ENCODE results near the gene COG2. TPM values are rescaled to one million over a fixed set of nuclear protein-coding genes. Genes with fewer than 3 reads are reported as not detected.

Gene COG2
- total RNA-seq, 6 experiments from 2014 or later = 9.0 to 18.7 (median 13.0) TPM

DNA sequence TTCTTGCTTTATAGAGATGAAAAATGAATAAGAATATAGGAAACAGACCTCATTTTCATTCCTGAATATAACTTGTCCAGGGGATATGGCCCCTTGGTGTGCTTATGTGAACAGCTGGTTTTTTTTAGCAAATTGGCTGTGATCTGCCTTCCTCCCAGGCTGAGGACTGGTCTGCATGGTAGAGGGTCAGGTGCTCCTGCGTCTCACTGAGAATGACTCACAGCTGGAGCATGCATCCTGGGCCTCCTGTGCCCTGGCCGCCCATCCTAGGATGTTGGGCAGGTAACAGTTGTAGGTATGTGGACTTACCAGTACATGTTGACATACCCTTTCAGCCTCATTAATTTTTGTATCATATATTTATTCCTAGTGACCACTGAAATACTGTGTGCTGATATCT is 41.9 kb downstream of the COG2 start:
- WGBS (ENCODE audit: insufficient coverage, low coverage, low lambda C conversion rate, missing lambda C conversion rate) = 78% methylated on average over 2 of the region's 2 CpGs
- H3K36me3 ChIP-seq = peaks cover 0 to 38% (median 9%) of the 10 kb centered on the region in 4 donors

GRCh38 chr1:230684998-230685397 is 42.7 kb downstream of the COG2 start:
- Histone ChIP-seq H3K27ac (no peak overlapping the region), H3K36me3 (peaks cover 0 to 47% (median 13%) of the 10 kb centered on the region in 4 donors), H3K4me3 (no peak overlapping the region), H3K27me3 (no peaks in the 10 kb centered on the region), H3K4me1 (peaks cover 0 to 32% (median 15%) of the 10 kb centered on the region in 4 donors), H3K9me3 (no peaks in the 10 kb centered on the region)
- no peak for DNase-seq
- intact Hi-C loops (cut with DNase I) = no loop called here
- WGBS (ENCODE audit: insufficient coverage, low coverage, low lambda C conversion rate, missing lambda C conversion rate) = 61% methylated on average over 5 of the region's 5 CpGs
- TF ChIP-seq CTCF (IDR thresholded peaks at IDR 0.05) (no peak), POLR2A (IDR thresholded peaks at IDR 0.05) (no peak)
- ATAC-seq = peak; percentile 41 to 57 (median 50)

More for the DNA sequence above, 41.9 kb downstream of the COG2 start:
- H3K9me3 ChIP-seq = no peaks in the 10 kb centered on the region
- intact Hi-C loops (cut with DNase I) = no loop called here
- no peak overlapping the region for H3K4me3 ChIP-seq
- H3K27me3 ChIP-seq = no peaks in the 10 kb centered on the region
- ATAC-seq (no peak), DNase-seq (no peak)
- peaks cover 0 to 40% (median 19%) of the 10 kb centered on the region in 4 donors for H3K4me1 ChIP-seq
- no peak for TF ChIP-seq POLR2A (IDR thresholded peaks at IDR 0.05)
- no peak for TF ChIP-seq CTCF (IDR thresholded peaks at IDR 0.05)
- H3K27ac ChIP-seq = no peak overlapping the region

DNA sequence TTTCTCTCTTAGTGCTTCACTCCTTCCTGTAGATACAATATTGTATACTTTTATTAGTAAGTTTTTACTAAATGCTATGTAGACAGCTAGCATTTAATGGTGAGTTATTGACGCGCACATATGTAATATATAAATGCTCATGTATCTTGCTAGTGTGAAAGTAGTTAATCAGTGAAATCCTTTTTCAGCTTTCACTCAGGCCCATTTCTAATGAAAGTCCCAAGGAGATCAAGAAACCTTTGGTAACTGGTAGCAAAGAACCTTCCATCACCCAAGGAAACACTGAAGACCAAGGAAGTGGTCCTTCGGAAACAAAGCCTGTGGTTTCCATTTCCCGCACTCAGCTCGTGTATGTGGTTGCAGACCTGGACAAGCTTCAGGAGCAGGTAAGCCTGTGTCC is 44.5 kb downstream of the COG2 start:
- WGBS (ENCODE audit: insufficient coverage, low coverage, low lambda C conversion rate, missing lambda C conversion rate) = 85% methylated on average over 5 of the region's 5 CpGs
- Histone ChIP-seq H3K27me3 (no peaks in the 10 kb centered on the region), H3K4me3 (no peak overlapping the region), H3K36me3 (peaks cover 5 to 64% (median 20%) of the 10 kb centered on the region in 4 donors), H3K27ac (no peak overlapping the region), H3K4me1 (peaks cover 0 to 16% (median 7%) of the 10 kb centered on the region in 4 donors), H3K9me3 (no peaks in the 10 kb centered on the region)
- intact Hi-C loops (cut with DNase I) = no loop called here
- no peak for DNase-seq
- no peak for ATAC-seq
- TF ChIP-seq CTCF (IDR thresholded peaks at IDR 0.05) (no peak), POLR2A (IDR thresholded peaks at IDR 0.05) (no peak)

- ATAC-seq = no peak
- Histone ChIP-seq H3K4me1 (peaks cover 0 to 2% (median 0%) of the 10 kb centered on the region in 4 donors), H3K27me3 (no peaks in the 10 kb centered on the region), H3K4me3 (no peak overlapping the region), H3K36me3 (peaks cover 5 to 79% (median 23%) of the 10 kb centered on the region in 4 donors), H3K27ac (no peak overlapping the region), H3K9me3 (no peaks in the 10 kb centered on the region)
- no peak for DNase-seq
- 100% methylated on average over 1 of the region's 9 CpGs for WGBS (ENCODE audit: insufficient coverage, low coverage, low lambda C conversion rate, missing lambda C conversion rate)
- TF ChIP-seq CTCF (IDR thresholded peaks at IDR 0.05) (no peak), POLR2A (IDR thresholded peaks at IDR 0.05) (no peak)
- intact Hi-C loops (cut with DNase I) = no loop called here
Observed at GRCh38 chr1:230690101-230690500, 47.8 kb downstream of the COG2 start.

- H3K9me3 ChIP-seq = no peaks in the 10 kb centered on the region
- no peaks in the 10 kb centered on the region for H3K27me3 ChIP-seq
- ATAC-seq (no peak), DNase-seq (no peak)
- peaks cover 5 to 65% (median 21%) of the 10 kb centered on the region in 4 donors for H3K36me3 ChIP-seq
- H3K27ac ChIP-seq = no peak overlapping the region
- H3K4me3 ChIP-seq = no peak overlapping the region
- no peaks in the 10 kb centered on the region for H3K4me1 ChIP-seq
- TF ChIP-seq POLR2A (IDR thresholded peaks at IDR 0.05) = no peak
- no peak for TF ChIP-seq CTCF (IDR thresholded peaks at IDR 0.05)
- 88% methylated on average over 5 of the region's 10 CpGs for WGBS (ENCODE audit: insufficient coverage, low coverage, low lambda C conversion rate, missing lambda C conversion rate)
- intact Hi-C loops (cut with DNase I) = no loop called here
Observed at GRCh38 chr1:230691615-230692014, 49.3 kb downstream of the COG2 start.

Data from right lobe of liver (tissue), 6 donors.